GM12801 (cell line): Measurements from ENCODE around the gene TECPR1.

Source experiments
- CTCF ChIP-seq: IDR thresholded peaks from one replicate; pipeline ENCODE4 v1.5.1; 2011; ENCODE audit warnings: control low read depth; ENCODE audit not compliant: insufficient read length; ENCODE audit errors: extremely low read depth

Gene TECPR1

GRCh38 chr7:98233219-98234070 is 18.6 kb downstream of the TECPR1 start:
- no peak for TF ChIP-seq CTCF

- no peak for TF ChIP-seq CTCF
Observed at GRCh38 chr7:98232799-98233198, 19.2 kb downstream of the TECPR1 start.

- TF ChIP-seq CTCF, result no peak
Observed at GRCh38 chr7:98232263-98232585, 19.8 kb downstream of the TECPR1 start.

- no peak for TF ChIP-seq CTCF
Observed at GRCh38 chr7:98231493-98232262, 20.4 kb downstream of the TECPR1 start.

GRCh38 chr7:98230746-98231471 is 21.1 kb downstream of the TECPR1 start:
- no peak for TF ChIP-seq CTCF

GRCh38 chr7:98229991-98230745 is 21.9 kb downstream of the TECPR1 start:
- no peak for TF ChIP-seq CTCF

GRCh38 chr7:98229441-98229840 is 22.6 kb downstream of the TECPR1 start:
- no peak for TF ChIP-seq CTCF
